ENCODE results near the gene CEP95.

- TF ChIP-seq, protein P1, sequence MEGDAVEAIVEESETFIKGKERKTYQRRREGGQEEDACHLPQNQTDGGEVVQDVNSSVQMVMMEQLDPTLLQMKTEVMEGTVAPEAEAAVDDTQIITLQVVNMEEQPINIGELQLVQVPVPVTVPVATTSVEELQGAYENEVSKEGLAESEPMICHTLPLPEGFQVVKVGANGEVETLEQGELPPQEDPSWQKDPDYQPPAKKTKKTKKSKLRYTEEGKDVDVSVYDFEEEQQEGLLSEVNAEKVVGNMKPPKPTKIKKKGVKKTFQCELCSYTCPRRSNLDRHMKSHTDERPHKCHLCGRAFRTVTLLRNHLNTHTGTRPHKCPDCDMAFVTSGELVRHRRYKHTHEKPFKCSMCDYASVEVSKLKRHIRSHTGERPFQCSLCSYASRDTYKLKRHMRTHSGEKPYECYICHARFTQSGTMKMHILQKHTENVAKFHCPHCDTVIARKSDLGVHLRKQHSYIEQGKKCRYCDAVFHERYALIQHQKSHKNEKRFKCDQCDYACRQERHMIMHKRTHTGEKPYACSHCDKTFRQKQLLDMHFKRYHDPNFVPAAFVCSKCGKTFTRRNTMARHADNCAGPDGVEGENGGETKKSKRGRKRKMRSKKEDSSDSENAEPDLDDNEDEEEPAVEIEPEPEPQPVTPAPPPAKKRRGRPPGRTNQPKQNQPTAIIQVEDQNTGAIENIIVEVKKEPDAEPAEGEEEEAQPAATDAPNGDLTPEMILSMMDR (conservative IDR thresholded peaks at IDR 0.05; ENCODE audit: low read length): no peak
- TF ChIP-seq EZH2phosphoT487 (IDR thresholded peaks at IDR 0.05; ENCODE audit: borderline replicate concordance): no peak
These were observed at the start of gene CEP95 for GRCh38 chr17:64506576-64507412.

Measured in Loucy (cell line).